DOHH2 (cell line): ENCODE measurements around the gene PKIB.

Source experiments
- H3F3A ChIP-seq: fragments of 200-600 bp; sonication (generic), shearing (Covaris generic); 2 replicates; pipeline ENCODE4 v1.6.0; 2016; ENCODE audit warnings: antibody characterized with exemption, mild to moderate bottlenecking; ENCODE audit not compliant: control insufficient read depth, insufficient read depth
- H3K27ac ChIP-seq: fragments of 200-600 bp; sonication (generic); 2 replicates; pipeline ENCODE4 v1.5.1; 2014; ENCODE audit warnings: low read depth, mild to moderate bottlenecking, low read length, moderate library complexity
- H3K27me3 ChIP-seq: fragments of 200-600 bp; sonication (generic); 2 replicates; pipeline ENCODE4 v1.6.1; 2014; ENCODE audit warnings: mild to moderate bottlenecking, low read length, mixed read lengths; ENCODE audit not compliant: control insufficient read depth
- H3K36me3 ChIP-seq: fragments of 200-600 bp; sonication (generic); 2 replicates; pipeline ENCODE4 v1.6.1; 2014; ENCODE audit warnings: mild to moderate bottlenecking, low read length, moderate library complexity, mixed read lengths; ENCODE audit not compliant: control insufficient read depth
- H3K4me1 ChIP-seq: fragments of 200-600 bp; sonication (generic); 2 replicates; pipeline ENCODE4 v1.6.1; 2014; ENCODE audit warnings: mild to moderate bottlenecking, low read length, mixed read lengths; ENCODE audit not compliant: control insufficient read depth
- H3K4me2 ChIP-seq: fragments of 200-600 bp; sonication (generic); 2 replicates; pipeline ENCODE4 v1.6.0; 2014; ENCODE audit warnings: mild to moderate bottlenecking, low read length, moderate library complexity
- H3K4me3 ChIP-seq: fragments of 200-600 bp; sonication (generic); 2 replicates; pipeline ENCODE4 v1.5.1; 2014; ENCODE audit warnings: mild to moderate bottlenecking, low read length, mixed read lengths
- H3K79me2 ChIP-seq: fragments of 200-600 bp; sonication (generic); 2 replicates; pipeline ENCODE4 v1.6.1; 2014; ENCODE audit warnings: mild to moderate bottlenecking, low read length, mixed read lengths; ENCODE audit not compliant: control insufficient read depth
- H3K9me2 ChIP-seq: fragments of 200-600 bp; sonication (generic); replicated peaks from 2 replicates; pipeline ENCODE4 v1.6.1; 2014; ENCODE audit warnings: mild to moderate bottlenecking, low read length, mixed read lengths; ENCODE audit not compliant: control insufficient read depth
- H3K9me3 ChIP-seq: fragments of 200-600 bp; sonication (generic); 2 replicates; pipeline ENCODE4 v1.6.1; 2014; ENCODE audit warnings: antibody characterized with exemption, low read length, mixed read lengths; ENCODE audit not compliant: control insufficient read depth, insufficient read depth
- H4K20me1 ChIP-seq: fragments of 200-600 bp; sonication (generic); 2 replicates; pipeline ENCODE4 v1.6.0; 2014; ENCODE audit warnings: low read depth, mild to moderate bottlenecking, antibody characterized with exemption, low read length, moderate library complexity; ENCODE audit not compliant: control insufficient read depth, insufficient read depth
- CTCF ChIP-seq: fragments of 200-600 bp; sonication (generic); IDR thresholded peaks from one replicate; pipeline ENCODE4 v1.5.1; 2014; ENCODE audit warnings: antibody characterized with exemption, mild to moderate bottlenecking, low read depth, low read length; ENCODE audit not compliant: poor library complexity, severe bottlenecking
- EZH2phosphoT487 ChIP-seq: fragments of 200-600 bp; sonication (generic); IDR thresholded peaks from 2 replicates; pipeline ENCODE4 v1.6.1; 2017; ENCODE audit warnings: borderline replicate concordance, mild to moderate bottlenecking, antibody characterized with exemption, low read length, moderate library complexity, mixed read lengths

The PKIB gene

GRCh38 chr6:122565708-122566107 lies 44.5 kb upstream of the PKIB start:
- Histone ChIP-seq H3K4me1 (no peaks in the 10 kb centered on the region), H3K4me3 (no peak overlapping the region), H3K27me3 (no peaks in the 10 kb centered on the region), H3K9me2 (no peaks in the 10 kb centered on the region), H3K79me2 (no peaks in the 10 kb centered on the region), H3K27ac (no peak overlapping the region), H4K20me1 (no peaks in the 10 kb centered on the region), H3K4me2 (no peak overlapping the region), H3K36me3 (no peaks in the 10 kb centered on the region), H3K9me3 (no peaks in the 10 kb centered on the region), H3F3A (no peaks in the 10 kb centered on the region)
- TF ChIP-seq CTCF = no peak

GRCh38 chr6:122567034-122567433 lies 43.2 kb upstream of the PKIB start:
- Histone ChIP-seq H3K79me2 (no peaks in the 10 kb centered on the region), H4K20me1 (no peaks in the 10 kb centered on the region), H3K27me3 (no peaks in the 10 kb centered on the region), H3K4me1 (no peaks in the 10 kb centered on the region), H3K27ac (no peak overlapping the region), H3F3A (no peaks in the 10 kb centered on the region), H3K36me3 (no peaks in the 10 kb centered on the region), H3K4me3 (no peak overlapping the region), H3K9me2 (no peaks in the 10 kb centered on the region), H3K4me2 (no peak overlapping the region), H3K9me3 (no peaks in the 10 kb centered on the region)
- TF ChIP-seq EZH2phosphoT487 = no peak
- no peak for TF ChIP-seq CTCF

GRCh38 chr6:122568350-122568749 lies 41.9 kb upstream of the PKIB start:
- Histone ChIP-seq H3F3A (no peaks in the 10 kb centered on the region), H3K27me3 (no peaks in the 10 kb centered on the region), H3K4me3 (no peak overlapping the region), H3K79me2 (no peaks in the 10 kb centered on the region), H3K4me2 (no peak overlapping the region), H3K9me2 (no peaks in the 10 kb centered on the region), H3K27ac (no peak overlapping the region), H3K9me3 (no peaks in the 10 kb centered on the region), H3K4me1 (no peaks in the 10 kb centered on the region), H4K20me1 (no peaks in the 10 kb centered on the region), H3K36me3 (no peaks in the 10 kb centered on the region)
- TF ChIP-seq EZH2phosphoT487 = no peak
- TF ChIP-seq CTCF = no peak

GRCh38 chr6:122568797-122569221 lies 41.4 kb upstream of the PKIB start:
- no peaks in the 10 kb centered on the region for H3F3A ChIP-seq
- no peak overlapping the region for H3K27ac ChIP-seq
- H3K4me1 ChIP-seq = no peaks in the 10 kb centered on the region
- H3K4me2 ChIP-seq = no peak overlapping the region
- no peaks in the 10 kb centered on the region for H3K27me3 ChIP-seq
- no peaks in the 10 kb centered on the region for H3K9me2 ChIP-seq
- TF ChIP-seq EZH2phosphoT487 = no peak
- no peak for TF ChIP-seq CTCF
- no peaks in the 10 kb centered on the region for H4K20me1 ChIP-seq
- H3K79me2 ChIP-seq = no peaks in the 10 kb centered on the region
- no peak overlapping the region for H3K4me3 ChIP-seq
- no peaks in the 10 kb centered on the region for H3K9me3 ChIP-seq
- no peaks in the 10 kb centered on the region for H3K36me3 ChIP-seq
